Uterus (tissue), 2 donors: ENCODE data around the gene PTPA.

ENCODE experiments used
- CTCF ChIP-seq, 4 experiments: fragments of 200-600 bp in 2 of 4; fragments of 450-650 bp in 2 of 4; sonication (generic) in 2 of 4; IDR thresholded peaks; one replicate each; pipeline ENCODE4 v1.5.1; 2016 to 2019; ENCODE audit warnings: antibody characterized with exemption in 4 of 4, mild to moderate bottlenecking in 2 of 4, moderate library complexity in 1 of 4
- POLR2A ChIP-seq, 2 donors: fragments of 450-650 bp; IDR thresholded peaks; one replicate each; pipeline ENCODE4 v1.6.1; 2016; ENCODE audit warnings: antibody characterized with exemption in 2 of 2, mild to moderate bottlenecking in 1 of 2, moderate library complexity in 1 of 2

GRCh38 chr9:129187042-129187441, 75.8 kb downstream of the PTPA start:
- TF ChIP-seq CTCF (IDR thresholded peaks at IDR 0.05) (no peak), POLR2A (IDR thresholded peaks at IDR 0.05) (no peak)
